Measurements from ENCODE around the gene PIP5KL1.
A peak's percentile ranks its signal among the peaks of the same experiment; 100 is the strongest.

PIP5KL1 gene, protein sequence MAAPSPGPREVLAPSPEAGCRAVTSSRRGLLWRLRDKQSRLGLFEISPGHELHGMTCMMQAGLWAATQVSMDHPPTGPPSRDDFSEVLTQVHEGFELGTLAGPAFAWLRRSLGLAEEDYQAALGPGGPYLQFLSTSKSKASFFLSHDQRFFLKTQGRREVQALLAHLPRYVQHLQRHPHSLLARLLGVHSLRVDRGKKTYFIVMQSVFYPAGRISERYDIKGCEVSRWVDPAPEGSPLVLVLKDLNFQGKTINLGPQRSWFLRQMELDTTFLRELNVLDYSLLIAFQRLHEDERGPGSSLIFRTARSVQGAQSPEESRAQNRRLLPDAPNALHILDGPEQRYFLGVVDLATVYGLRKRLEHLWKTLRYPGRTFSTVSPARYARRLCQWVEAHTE

GRCh38 chr9:127930231-127931091 is at the start of gene PIP5KL1:
Gene PIP5KL1 (minus strand): TSS chr9:127930777. CDS start chr9:127930752, 25 bp downstream.
- TF ChIP-seq CTCF (IDR thresholded peaks at IDR 0.05; ENCODE audit: low read depth, low read length) = peak; percentile 26
- DNase-seq (ENCODE audit: extremely low read depth, low read depth) = no peak

DNA sequence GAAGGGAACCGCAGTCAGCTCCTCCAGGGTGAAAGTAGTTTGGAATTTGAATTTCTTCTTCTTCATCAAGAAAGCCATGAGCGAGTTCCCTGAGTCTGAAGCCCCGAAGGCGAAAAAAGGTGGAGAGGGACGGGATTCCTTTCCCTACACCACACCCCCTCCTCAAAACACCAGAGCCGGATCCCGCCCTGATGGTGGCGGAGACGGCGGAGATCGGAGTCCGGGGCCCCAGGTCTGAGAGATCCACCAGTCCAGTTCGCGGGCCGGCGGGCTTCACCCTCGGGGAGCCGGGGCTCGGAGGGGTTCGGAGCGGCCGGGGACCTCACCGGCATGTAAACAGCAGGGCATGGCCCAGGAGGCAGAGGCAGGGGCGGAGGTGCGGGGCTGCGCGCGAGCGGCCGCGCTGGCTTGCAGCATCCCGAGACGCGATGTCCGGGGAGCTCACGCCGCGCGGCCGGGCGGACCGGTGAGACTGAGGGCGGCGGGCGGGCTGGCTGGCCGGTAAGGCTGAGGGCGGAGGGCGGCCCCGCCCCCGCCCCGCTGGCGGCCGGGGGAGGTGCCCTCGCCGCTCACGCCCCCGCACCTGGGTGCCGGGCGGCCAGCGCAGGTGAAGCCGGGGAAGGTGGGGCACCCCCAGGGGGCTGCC is 49.6 kb upstream of the PIP5KL1 start:
- DNase-seq (ENCODE audit: extremely low read depth, low read depth) = no peak
- no peak for TF ChIP-seq CTCF (IDR thresholded peaks at IDR 0.05; ENCODE audit: low read depth, low read length)

DNA sequence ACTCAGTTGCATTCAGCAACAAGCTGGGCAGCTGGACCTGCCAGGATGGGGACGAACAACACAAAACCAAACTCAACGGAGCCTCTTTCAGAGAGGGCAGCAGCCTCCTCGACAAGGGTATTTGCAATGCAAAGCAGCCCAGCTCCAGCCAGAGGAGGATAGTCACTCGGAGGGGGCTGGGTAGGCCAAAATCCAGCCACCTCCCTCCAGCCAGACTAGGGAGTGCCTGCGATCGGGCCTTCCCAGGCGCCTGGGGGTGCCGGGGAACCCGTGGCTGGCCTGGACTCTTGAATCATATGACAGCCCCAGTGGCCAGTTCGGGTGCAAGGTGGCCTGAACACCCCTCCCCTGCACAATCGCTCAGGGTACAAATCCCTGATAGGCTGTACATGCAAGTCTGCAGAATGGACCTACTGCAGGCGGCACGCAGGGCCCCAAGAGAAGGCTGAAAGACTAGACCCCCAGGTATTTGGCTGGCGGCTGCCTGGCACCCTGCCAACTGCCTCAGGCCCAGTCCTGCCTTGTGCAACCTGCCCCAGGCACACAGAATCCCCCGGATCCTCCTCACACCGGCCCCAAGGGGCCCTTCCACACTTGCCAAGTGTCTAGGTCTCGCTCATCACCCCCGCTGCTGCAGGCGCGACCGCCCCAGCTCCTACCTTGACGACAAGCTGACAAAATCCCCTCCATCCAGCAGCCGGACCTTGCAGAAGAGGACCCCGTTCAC is 48.9 kb upstream of the PIP5KL1 start:
- no peak for DNase-seq (ENCODE audit: extremely low read depth, low read depth)
- no peak for TF ChIP-seq CTCF (IDR thresholded peaks at IDR 0.05; ENCODE audit: low read depth, low read length)

GRCh38 chr9:127979015-127979332 is 48.4 kb upstream of the PIP5KL1 start:
- TF ChIP-seq CTCF (IDR thresholded peaks at IDR 0.05; ENCODE audit: low read depth, low read length) = no peak
- DNase-seq (ENCODE audit: extremely low read depth, low read depth) = no peak

- DNase-seq (ENCODE audit: extremely low read depth, low read depth) = peak; percentile 74
- TF ChIP-seq CTCF (IDR thresholded peaks at IDR 0.05; ENCODE audit: low read depth, low read length) = peak; percentile 23
Measured at GRCh38 chr9:127977884-127978647, 47.5 kb upstream of the PIP5KL1 start.

- no peak for DNase-seq (ENCODE audit: extremely low read depth, low read depth)
- no peak for TF ChIP-seq CTCF (IDR thresholded peaks at IDR 0.05; ENCODE audit: low read depth, low read length)
Measured at GRCh38 chr9:127977009-127977883, 46.7 kb upstream of the PIP5KL1 start.

Data from AG09319 (cell line).